ENCODE measurements around the gene ZSCAN21.

ZSCAN21 gene

GRCh38 chr7:100017875-100018274 lies 31.7 kb upstream of the ZSCAN21 start:
- ATAC-seq (no peak), DNase-seq (ENCODE audit: low spot score in 2 of 2) (no peak)
- Mint-ChIP-seq H3K4me1 (peaks cover 21% of the 10 kb centered on the region), H3K27ac (no peak overlapping the region), H3K36me3 (peaks cover 49% of the 10 kb centered on the region), H3K4me3 (no peak overlapping the region), H3K9me3 (no peaks in the 10 kb centered on the region)

GRCh38 chr7:100019908-100020307 lies 29.7 kb upstream of the ZSCAN21 start:
- Mint-ChIP-seq H3K4me1 (peaks cover 21% of the 10 kb centered on the region), H3K4me3 (no peak overlapping the region), H3K36me3 (peaks cover 70% of the 10 kb centered on the region), H3K27ac (no peak overlapping the region), H3K9me3 (no peaks in the 10 kb centered on the region)
- DNase-seq (ENCODE audit: low spot score in 2 of 2), result no peak
- no peak for ATAC-seq

DNA sequence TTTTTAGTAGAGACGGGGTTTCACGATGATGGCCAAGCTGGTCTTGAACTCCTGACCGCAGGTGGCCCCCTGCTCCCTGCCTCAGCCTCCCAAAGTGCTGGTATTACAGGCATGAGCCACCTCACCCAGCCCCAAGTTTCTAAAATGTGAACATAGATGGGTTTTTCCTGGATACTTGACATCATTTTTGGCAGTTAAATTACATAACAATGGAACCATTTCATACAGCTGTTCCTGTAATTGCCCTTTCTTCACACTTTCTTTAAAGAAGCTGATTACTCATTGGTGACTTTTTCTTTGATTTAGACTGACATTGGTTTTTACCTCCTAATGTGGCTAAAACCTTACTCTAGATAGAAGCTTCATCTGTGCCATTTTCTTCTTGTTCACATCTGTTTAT lies 28.3 kb upstream of the ZSCAN21 start:
- no peaks in the 10 kb centered on the region for H3K9me3 Mint-ChIP-seq
- peaks cover 79% of the 10 kb centered on the region for H3K36me3 Mint-ChIP-seq
- H3K4me1 Mint-ChIP-seq, result peaks cover 21% of the 10 kb centered on the region
- H3K27ac Mint-ChIP-seq, result peak overlapping the region; percentile 29
- DNase-seq (ENCODE audit: low spot score in 2 of 2), result no peak
- no peak for ATAC-seq
- H3K4me3 Mint-ChIP-seq, result no peak overlapping the region

DNA sequence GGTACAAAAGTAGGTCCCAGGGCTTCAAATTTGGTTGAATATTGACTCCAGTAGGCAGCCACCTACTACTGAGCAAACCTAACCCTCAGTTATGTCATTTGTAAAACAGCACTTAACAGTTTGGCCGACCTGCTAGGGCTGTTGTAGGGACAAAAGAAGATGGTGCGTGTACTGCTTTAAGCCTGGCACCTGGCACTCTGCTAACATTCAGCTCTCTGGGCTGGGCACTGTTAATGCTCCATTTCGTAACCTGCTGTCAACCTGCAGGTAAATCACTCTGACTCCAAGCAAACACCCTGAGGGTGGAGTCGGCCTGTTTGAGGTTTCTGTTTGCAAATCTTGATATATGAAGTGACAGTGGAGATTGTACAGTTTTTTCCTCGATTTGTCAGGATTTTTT lies 27.0 kb upstream of the ZSCAN21 start:
- H3K27ac Mint-ChIP-seq, result peak overlapping the region; percentile 54
- DNase-seq (ENCODE audit: low spot score in 2 of 2), result no peak
- no peak for ATAC-seq
- no peak overlapping the region for H3K4me3 Mint-ChIP-seq
- H3K36me3 Mint-ChIP-seq, result peaks cover 80% of the 10 kb centered on the region
- no peaks in the 10 kb centered on the region for H3K9me3 Mint-ChIP-seq
- H3K4me1 Mint-ChIP-seq, result peaks cover 16% of the 10 kb centered on the region

DNA sequence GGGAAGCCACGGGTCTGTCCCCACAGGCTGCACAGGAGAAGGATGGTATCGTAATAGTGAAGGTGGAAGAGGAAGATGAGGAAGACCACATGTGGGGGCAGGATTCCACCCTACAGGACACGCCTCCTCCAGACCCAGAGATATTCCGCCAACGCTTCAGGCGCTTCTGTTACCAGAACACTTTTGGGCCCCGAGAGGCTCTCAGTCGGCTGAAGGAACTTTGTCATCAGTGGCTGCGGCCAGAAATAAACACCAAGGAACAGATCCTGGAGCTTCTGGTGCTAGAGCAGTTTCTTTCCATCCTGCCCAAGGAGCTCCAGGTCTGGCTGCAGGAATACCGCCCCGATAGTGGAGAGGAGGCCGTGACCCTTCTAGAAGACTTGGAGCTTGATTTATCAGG lies 26.0 kb upstream of the ZSCAN21 start:
- Mint-ChIP-seq H3K9me3 (no peaks in the 10 kb centered on the region), H3K36me3 (peaks cover 88% of the 10 kb centered on the region), H3K27ac (peak overlapping the region; percentile 54), H3K4me3 (no peak overlapping the region), H3K4me1 (peaks cover 16% of the 10 kb centered on the region)
- no peak for DNase-seq (ENCODE audit: low spot score in 2 of 2)
- no peak for ATAC-seq

DNA sequence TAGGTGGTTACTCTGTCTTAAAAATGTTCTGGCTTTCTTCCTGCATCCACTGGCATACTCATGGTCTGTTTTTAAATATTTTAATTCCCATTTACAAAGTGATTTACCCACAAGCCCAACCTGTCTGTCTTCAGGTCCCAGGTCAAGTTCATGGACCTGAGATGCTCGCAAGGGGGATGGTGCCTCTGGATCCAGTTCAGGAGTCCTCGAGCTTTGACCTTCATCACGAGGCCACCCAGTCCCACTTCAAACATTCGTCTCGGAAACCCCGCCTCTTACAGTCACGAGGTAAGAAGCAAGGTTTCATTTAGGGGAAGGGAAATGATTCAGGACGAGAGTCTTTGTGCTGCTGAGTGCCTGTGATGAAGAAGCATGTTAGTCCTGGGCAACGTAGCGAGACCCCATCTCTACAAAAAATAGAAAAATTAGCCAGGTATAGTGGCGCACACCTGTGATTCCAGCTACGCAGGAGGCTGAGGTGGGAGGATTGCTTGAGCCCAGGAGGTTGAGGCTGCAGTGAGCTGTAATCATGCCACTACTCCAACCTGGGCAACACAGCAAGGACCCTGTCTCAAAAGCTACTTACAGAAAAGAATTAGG lies 25.5 kb upstream of the ZSCAN21 start:
- H3K27ac Mint-ChIP-seq, result no peak overlapping the region
- H3K4me3 Mint-ChIP-seq, result no peak overlapping the region
- no peaks in the 10 kb centered on the region for H3K9me3 Mint-ChIP-seq
- DNase-seq (ENCODE audit: low spot score in 2 of 2) (no peak), ATAC-seq (no peak)
- peaks cover 92% of the 10 kb centered on the region for H3K36me3 Mint-ChIP-seq
- H3K4me1 Mint-ChIP-seq, result peaks cover 16% of the 10 kb centered on the region

DNA sequence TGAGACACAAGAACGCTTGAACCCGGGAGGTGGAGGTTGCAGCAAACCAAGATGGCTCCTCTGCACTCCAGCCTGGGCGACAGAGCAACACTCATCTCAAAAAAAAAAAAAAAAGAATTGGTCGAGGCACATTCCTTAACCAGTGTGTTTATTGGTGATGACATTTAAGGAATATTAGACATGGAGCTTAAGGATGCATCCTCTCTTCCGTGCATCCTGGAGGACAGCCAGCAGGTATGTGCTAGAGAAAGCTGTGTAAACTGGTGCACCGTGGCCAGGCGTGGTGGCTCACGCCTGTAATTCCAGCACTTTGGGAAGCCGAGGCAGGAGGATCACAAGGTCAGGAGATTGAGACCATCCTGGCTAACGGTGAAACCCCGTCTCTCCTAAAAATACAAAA lies 22.4 kb upstream of the ZSCAN21 start:
- ATAC-seq (no peak), DNase-seq (ENCODE audit: low spot score in 2 of 2) (no peak)
- peaks cover 100% of the 10 kb centered on the region for H3K36me3 Mint-ChIP-seq
- no peaks in the 10 kb centered on the region for H3K9me3 Mint-ChIP-seq
- H3K27ac Mint-ChIP-seq, result no peak overlapping the region
- no peak overlapping the region for H3K4me3 Mint-ChIP-seq
- H3K4me1 Mint-ChIP-seq, result peaks cover 9% of the 10 kb centered on the region

DNA sequence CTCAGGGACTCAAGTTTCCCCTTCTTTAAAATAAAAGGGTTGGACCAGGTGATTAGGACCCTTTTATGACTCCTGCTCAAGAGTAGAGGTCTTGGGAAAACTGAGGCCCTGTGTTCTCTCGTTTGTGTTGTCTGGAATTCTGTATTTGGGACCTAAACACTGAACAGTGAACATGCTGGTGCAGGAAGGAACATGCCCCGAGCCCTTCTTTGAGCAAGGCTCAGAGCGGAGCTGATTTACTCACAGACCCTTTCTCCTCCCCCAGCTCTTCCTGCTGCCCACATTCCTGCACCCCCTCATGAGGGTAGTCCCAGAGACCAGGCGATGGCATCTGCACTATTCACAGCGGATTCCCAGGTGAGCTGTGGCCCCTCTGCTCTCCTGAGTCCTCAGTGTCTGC lies 20.0 kb upstream of the ZSCAN21 start:
- peak overlapping the region; percentile 12 for H3K27ac Mint-ChIP-seq

DNA sequence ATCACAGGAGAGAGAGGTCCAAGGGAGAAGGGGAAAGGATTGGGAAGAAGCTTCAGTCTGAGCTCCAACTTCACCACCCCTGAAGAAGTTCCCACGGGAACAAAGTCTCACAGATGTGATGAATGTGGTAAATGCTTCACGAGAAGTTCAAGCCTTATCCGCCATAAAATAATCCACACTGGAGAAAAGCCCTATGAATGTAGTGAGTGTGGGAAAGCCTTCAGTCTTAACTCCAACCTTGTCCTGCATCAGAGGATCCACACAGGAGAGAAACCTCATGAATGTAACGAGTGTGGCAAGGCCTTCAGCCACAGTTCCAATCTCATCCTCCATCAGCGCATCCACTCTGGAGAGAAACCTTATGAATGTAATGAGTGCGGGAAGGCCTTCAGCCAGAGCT lies 16.0 kb upstream of the ZSCAN21 start:
- Mint-ChIP-seq H3K4me3 (no peak overlapping the region), H3K36me3 (peaks cover 95% of the 10 kb centered on the region), H3K4me1 (no peaks in the 10 kb centered on the region), H3K27ac (no peak overlapping the region), H3K9me3 (no peaks in the 10 kb centered on the region)
- ATAC-seq (no peak), DNase-seq (ENCODE audit: low spot score in 2 of 2) (no peak)

More for the DNA sequence above, 20.0 kb upstream of the ZSCAN21 start:
- peaks cover 100% of the 10 kb centered on the region for H3K36me3 Mint-ChIP-seq
- no peak overlapping the region for H3K4me3 Mint-ChIP-seq
- H3K9me3 Mint-ChIP-seq, result no peaks in the 10 kb centered on the region
- DNase-seq (ENCODE audit: low spot score in 2 of 2) (no peak), ATAC-seq (no peak)
- H3K4me1 Mint-ChIP-seq, result peaks cover 9% of the 10 kb centered on the region

- peaks cover 80% of the 10 kb centered on the region for H3K36me3 Mint-ChIP-seq
- no peak overlapping the region for H3K27ac Mint-ChIP-seq
- H3K9me3 Mint-ChIP-seq, result no peaks in the 10 kb centered on the region
- H3K4me1 Mint-ChIP-seq, result no peaks in the 10 kb centered on the region
- no peak for DNase-seq (ENCODE audit: low spot score in 2 of 2)
- peak; percentile 36 for ATAC-seq
- H3K4me3 Mint-ChIP-seq, result no peak overlapping the region
Measured at GRCh38 chr7:100034871-100035510, 14.6 kb upstream of the ZSCAN21 start.

DNA sequence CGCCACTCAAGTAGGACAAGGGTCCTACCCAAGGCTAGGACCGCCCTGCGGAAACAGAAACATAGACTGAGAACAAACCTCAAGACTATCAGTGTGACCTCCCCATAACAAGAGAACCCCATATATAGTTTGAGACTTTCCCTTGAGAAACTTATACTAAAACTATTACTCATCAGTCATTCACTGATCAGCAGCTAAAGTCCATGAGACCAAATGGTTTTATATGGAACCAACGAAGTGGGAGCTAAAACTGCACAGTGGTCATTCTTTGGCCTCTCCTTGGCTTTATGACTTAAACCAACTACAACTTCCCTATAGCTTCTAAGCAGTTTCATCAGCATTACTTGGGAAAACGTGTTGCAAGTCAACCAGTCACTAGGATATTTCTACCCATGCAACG lies 13.7 kb upstream of the ZSCAN21 start:
- Mint-ChIP-seq H3K36me3 (peaks cover 71% of the 10 kb centered on the region), H3K4me3 (no peak overlapping the region), H3K4me1 (no peaks in the 10 kb centered on the region), H3K9me3 (no peaks in the 10 kb centered on the region), H3K27ac (no peak overlapping the region)
- no peak for ATAC-seq
- DNase-seq (ENCODE audit: low spot score in 2 of 2), result no peak

DNA sequence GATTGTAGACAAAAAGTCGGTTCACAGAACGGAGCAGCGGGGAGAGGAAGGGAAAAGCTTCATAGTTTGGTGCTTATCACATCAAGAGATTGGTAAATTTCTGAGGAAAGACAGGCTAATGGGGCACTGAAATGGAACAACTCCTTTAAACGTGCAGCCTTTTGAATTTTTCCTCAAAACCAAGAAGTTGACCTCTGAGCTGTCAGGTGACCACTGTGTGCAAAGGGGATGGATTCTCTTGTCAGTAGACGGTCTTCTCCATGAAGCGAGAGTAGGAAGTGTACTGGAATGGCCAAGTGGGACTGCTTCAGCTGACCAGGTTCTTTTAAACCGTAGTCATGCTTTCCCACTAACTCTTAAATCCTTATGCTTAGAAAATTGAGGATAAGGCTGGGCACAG lies 11.2 kb upstream of the ZSCAN21 start:
- no peak overlapping the region for H3K27ac Mint-ChIP-seq
- ATAC-seq (no peak), DNase-seq (ENCODE audit: low spot score in 2 of 2) (no peak)
- H3K4me1 Mint-ChIP-seq, result no peaks in the 10 kb centered on the region
- no peak overlapping the region for H3K4me3 Mint-ChIP-seq
- no peaks in the 10 kb centered on the region for H3K9me3 Mint-ChIP-seq
- H3K36me3 Mint-ChIP-seq, result peaks cover 47% of the 10 kb centered on the region

DNA sequence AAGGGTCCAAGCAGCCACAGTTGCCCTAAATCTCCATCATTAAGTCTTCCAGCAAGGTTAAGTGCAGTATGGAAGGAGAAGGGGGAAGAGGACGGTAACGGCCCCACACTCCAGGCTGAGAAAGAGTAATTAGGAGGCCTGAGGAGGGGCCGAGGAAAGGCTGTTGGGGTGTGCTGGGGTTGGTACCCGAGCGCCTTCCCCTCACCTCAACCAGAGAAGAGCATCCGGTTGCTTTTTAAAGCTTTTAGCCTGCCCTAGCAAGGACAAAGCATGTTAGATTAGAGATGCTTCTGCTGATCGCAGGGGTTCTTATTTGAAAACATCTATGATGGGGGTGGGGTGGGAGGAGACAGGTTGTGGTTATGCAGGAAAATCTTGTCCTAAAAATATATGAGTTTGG lies 9.0 kb upstream of the ZSCAN21 start:
- Mint-ChIP-seq H3K4me1 (no peaks in the 10 kb centered on the region), H3K9me3 (no peaks in the 10 kb centered on the region), H3K27ac (peak overlapping the region; percentile 23), H3K4me3 (no peak overlapping the region), H3K36me3 (peaks cover 24% of the 10 kb centered on the region)
- no peak for DNase-seq (ENCODE audit: low spot score in 2 of 2)
- no peak for ATAC-seq

DNA sequence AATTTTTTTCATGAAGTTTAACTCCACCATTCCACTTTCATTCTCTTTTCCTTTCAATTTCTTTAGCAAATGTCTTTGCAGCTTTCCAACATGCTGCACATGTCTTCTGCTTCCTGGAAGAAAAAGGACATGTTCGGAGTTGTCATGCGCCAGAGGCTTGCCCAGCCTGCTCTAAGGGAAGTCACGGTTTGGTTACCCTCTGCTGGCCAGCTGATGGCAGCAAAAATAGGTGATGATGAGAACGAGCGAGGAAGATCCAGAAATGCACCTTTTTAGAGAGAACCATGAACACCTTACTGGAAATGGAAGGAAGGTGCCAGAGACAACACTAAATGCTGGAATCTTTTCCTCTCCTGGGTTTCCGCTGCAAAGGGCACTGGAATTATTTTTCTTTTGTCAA lies 4.9 kb upstream of the ZSCAN21 start:
- H3K27ac Mint-ChIP-seq, result no peak overlapping the region
- H3K4me3 Mint-ChIP-seq, result no peak overlapping the region

DNA sequence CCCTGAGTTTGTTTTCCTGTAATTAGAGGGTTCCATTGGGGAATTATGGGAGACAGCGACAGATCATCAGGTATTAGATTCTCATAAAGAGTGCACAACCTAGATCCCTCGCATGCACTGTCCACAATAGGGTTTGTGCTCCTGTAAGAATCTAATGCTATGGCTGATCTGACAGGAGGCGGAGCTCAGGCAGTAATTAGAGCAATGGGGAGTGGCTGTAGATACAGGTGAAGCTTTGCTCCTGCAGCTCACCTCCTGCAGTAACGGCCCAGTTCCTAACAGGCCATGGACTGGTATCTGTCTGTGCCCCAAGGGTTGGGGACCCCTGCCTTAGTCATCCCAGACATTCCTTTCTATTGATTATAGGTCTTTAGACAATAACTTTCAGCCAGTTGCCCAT lies 894 bp upstream of the ZSCAN21 start:
- peak overlapping the region; percentile 78 for H3K4me3 Mint-ChIP-seq
- H3K36me3 Mint-ChIP-seq, result no peaks in the 10 kb centered on the region
- no peak for ATAC-seq
- peaks cover 9% of the 10 kb centered on the region for H3K4me1 Mint-ChIP-seq
- no peak for DNase-seq (ENCODE audit: low spot score in 2 of 2)
- H3K27ac Mint-ChIP-seq, result peak overlapping the region; percentile 60
- H3K9me3 Mint-ChIP-seq, result no peaks in the 10 kb centered on the region

More for the DNA sequence above, 4.9 kb upstream of the ZSCAN21 start:
- Mint-ChIP-seq H3K4me1 (no peaks in the 10 kb centered on the region), H3K36me3 (no peaks in the 10 kb centered on the region), H3K9me3 (no peaks in the 10 kb centered on the region)
- DNase-seq (ENCODE audit: low spot score in 2 of 2), result no peak
- no peak for ATAC-seq

GRCh38 chr7:100051611-100052010 lies 2.0 kb downstream of the ZSCAN21 start:
- ATAC-seq (no peak), DNase-seq (ENCODE audit: low spot score in 2 of 2) (no peak)
- H3K4me1 Mint-ChIP-seq, result peaks cover 9% of the 10 kb centered on the region
- no peaks in the 10 kb centered on the region for H3K36me3 Mint-ChIP-seq
- no peaks in the 10 kb centered on the region for H3K9me3 Mint-ChIP-seq
- no peak overlapping the region for H3K27ac Mint-ChIP-seq
- H3K4me3 Mint-ChIP-seq, result peak overlapping the region; percentile 18
